Measurements from ENCODE around the gene ZNF777. TPM values are rescaled to one million over a fixed set of nuclear protein-coding genes. Genes with fewer than 3 reads are reported as not detected.

ZNF777 gene
- total RNA-seq, 2 donors from 2014 or later = 9.7 to 11.1 TPM

- H3K9me3 Mint-ChIP-seq = no peaks in the 10 kb centered on the region
- H3K27ac Mint-ChIP-seq = no peak overlapping the region
- Histone ChIP-seq H3K9me3 (ENCODE audit: control insufficient read depth, low read length) (no peaks in the 10 kb centered on the region), H3K9ac (ENCODE audit: extremely low read depth, low read length, poor library complexity, severe bottlenecking) (no peak overlapping the region), H3K27ac (ENCODE audit: low read depth, low read length) (no peak overlapping the region), H3K27me3 (ENCODE audit: control insufficient read depth, insufficient read depth, low read length, poor library complexity, severe bottlenecking) (peaks cover under 1% of the 10 kb centered on the region), H3K4me3 (ENCODE audit: low read length) (no peak overlapping the region), H3K36me3 (ENCODE audit: control insufficient read depth, insufficient read depth, low read length) (peaks cover 44% of the 10 kb centered on the region), H3K4me1 (ENCODE audit: control insufficient read depth, insufficient read depth, low read length) (peaks cover 4% of the 10 kb centered on the region)
- no peak overlapping the region for H3K4me3 Mint-ChIP-seq
- H3K27me3 Mint-ChIP-seq (ENCODE audit: insufficient read depth) = peaks cover 14% of the 10 kb centered on the region
- H3K36me3 Mint-ChIP-seq (ENCODE audit: low read depth) = peaks cover 31% of the 10 kb centered on the region
- 95 to 96% methylated on average over 8 to 11 of the region's 11 CpGs for WGBS, 2 experiments (ENCODE audit: insufficient coverage in 1 of 2, insufficient read length in 1 of 2)
- TF ChIP-seq CTCF (conservative IDR thresholded peaks at IDR 0.05) = no peak
- no peak for DNase-seq
- H3K4me1 Mint-ChIP-seq = peaks cover 12% of the 10 kb centered on the region
Observed at GRCh38 chr7:149456506-149457421, 4.1 kb downstream of the ZNF777 start.

- Mint-ChIP-seq H3K27ac (no peak overlapping the region), H3K4me3 (no peak overlapping the region), H3K27me3 (ENCODE audit: insufficient read depth) (peaks cover 5% of the 10 kb centered on the region), H3K36me3 (ENCODE audit: low read depth) (peaks cover 39% of the 10 kb centered on the region), H3K9me3 (no peaks in the 10 kb centered on the region), H3K4me1 (peaks cover 8% of the 10 kb centered on the region)
- Histone ChIP-seq H3K27me3 (ENCODE audit: control insufficient read depth, insufficient read depth, low read length, poor library complexity, severe bottlenecking) (no peaks in the 10 kb centered on the region), H3K4me3 (ENCODE audit: low read length) (no peak overlapping the region), H3K9ac (ENCODE audit: extremely low read depth, low read length, poor library complexity, severe bottlenecking) (no peak overlapping the region), H3K36me3 (ENCODE audit: control insufficient read depth, insufficient read depth, low read length) (peaks cover 52% of the 10 kb centered on the region), H3K27ac (ENCODE audit: low read depth, low read length) (no peak overlapping the region), H3K4me1 (ENCODE audit: control insufficient read depth, insufficient read depth, low read length) (peaks cover 4% of the 10 kb centered on the region), H3K9me3 (ENCODE audit: control insufficient read depth, low read length) (no peaks in the 10 kb centered on the region)
- WGBS, 2 experiments (ENCODE audit: insufficient coverage in 1 of 2, insufficient read length in 1 of 2) = 90 to 91% methylated on average over 14 to 24 of the region's 24 CpGs
- no peak for TF ChIP-seq CTCF (conservative IDR thresholded peaks at IDR 0.05)
- no peak for DNase-seq
Observed at GRCh38 chr7:149455175-149455950, 5.5 kb downstream of the ZNF777 start.

GRCh38 chr7:149454750-149455149, 6.1 kb downstream of the ZNF777 start:
- TF ChIP-seq CTCF (conservative IDR thresholded peaks at IDR 0.05) = no peak
- H3K36me3 Mint-ChIP-seq (ENCODE audit: low read depth) = peaks cover 44% of the 10 kb centered on the region
- WGBS, 2 experiments (ENCODE audit: insufficient coverage in 1 of 2, insufficient read length in 1 of 2) = 92 to 98% methylated on average over 5 of the region's 5 CpGs
- Histone ChIP-seq H3K4me1 (ENCODE audit: control insufficient read depth, insufficient read depth, low read length) (peaks cover 4% of the 10 kb centered on the region), H3K27me3 (ENCODE audit: control insufficient read depth, insufficient read depth, low read length, poor library complexity, severe bottlenecking) (no peaks in the 10 kb centered on the region), H3K27ac (ENCODE audit: low read depth, low read length) (no peak overlapping the region), H3K4me3 (ENCODE audit: low read length) (no peak overlapping the region), H3K9me3 (ENCODE audit: control insufficient read depth, low read length) (no peaks in the 10 kb centered on the region), H3K36me3 (ENCODE audit: control insufficient read depth, insufficient read depth, low read length) (peaks cover 58% of the 10 kb centered on the region), H3K9ac (ENCODE audit: extremely low read depth, low read length, poor library complexity, severe bottlenecking) (no peak overlapping the region)
- no peak overlapping the region for H3K4me3 Mint-ChIP-seq
- no peaks in the 10 kb centered on the region for H3K9me3 Mint-ChIP-seq
- H3K27me3 Mint-ChIP-seq (ENCODE audit: insufficient read depth) = peaks cover 5% of the 10 kb centered on the region
- no peak overlapping the region for H3K27ac Mint-ChIP-seq
- peaks cover 8% of the 10 kb centered on the region for H3K4me1 Mint-ChIP-seq
- peak; percentile 11 for DNase-seq
